ENCODE data around the gene CCDC107. TPM values are rescaled to one million over a fixed set of nuclear protein-coding genes. Genes with fewer than 3 reads are reported as not detected.
A peak's percentile ranks its signal among the peaks of the same experiment; 100 is the strongest.

The CCDC107 gene
- polyA plus RNA-seq, 1 experiment = 11.8 TPM

DNA sequence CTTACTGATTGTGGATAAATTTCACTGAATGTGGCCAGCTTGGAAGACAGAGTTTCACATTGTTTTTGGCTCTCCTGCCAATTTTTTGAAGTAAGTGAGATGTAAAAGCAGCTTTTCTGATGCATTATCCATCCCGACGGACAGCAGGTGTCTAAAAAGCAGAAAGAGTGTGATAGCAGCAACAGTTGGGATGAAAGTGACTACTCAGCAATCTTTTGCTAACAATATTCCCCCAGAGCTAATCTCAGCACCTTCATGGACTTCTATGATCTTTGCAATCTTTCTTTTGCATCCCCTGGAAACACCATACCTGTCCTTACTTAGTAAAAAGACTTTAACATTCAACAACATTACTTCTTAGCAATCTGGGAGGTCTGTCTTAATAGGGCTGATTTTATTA lies 45.2 kb upstream of the CCDC107 start:
- POLR2A ChIA-PET = no interaction called here

DNA sequence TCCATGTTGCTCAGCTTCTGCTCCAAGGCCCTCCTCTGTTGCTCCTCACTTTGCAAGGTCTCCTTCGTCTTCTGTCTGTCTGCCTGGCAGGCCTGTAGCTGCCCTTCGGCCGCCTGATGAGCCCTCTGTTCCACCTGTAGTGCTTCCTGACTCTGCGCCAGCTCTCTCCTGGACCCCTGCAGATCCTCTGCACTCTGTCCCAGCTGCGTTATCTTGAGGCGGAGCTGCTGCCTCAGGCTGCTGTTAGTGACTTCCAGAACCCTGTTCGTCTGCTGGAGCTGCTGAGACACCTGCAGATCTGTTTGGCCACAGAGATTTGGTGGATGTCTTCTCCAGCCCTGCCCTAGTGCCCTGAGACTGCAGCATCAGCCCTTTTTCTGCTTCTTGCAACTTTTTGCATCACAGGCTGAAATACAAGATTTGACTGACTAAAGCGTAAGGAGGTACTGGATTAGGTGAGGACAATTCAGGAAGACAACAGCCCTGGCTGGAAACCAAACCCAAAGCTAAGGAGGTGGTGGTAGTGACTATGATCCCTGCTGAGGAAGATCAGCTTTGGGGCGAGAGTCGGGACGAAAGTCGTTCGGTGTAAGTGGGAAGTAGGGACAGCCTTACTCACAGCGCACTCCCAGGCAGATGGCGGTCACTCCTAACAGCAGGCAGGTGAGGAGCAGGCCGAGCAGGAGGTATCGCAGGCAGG lies 42.0 kb upstream of the CCDC107 start:
- H3K27me3 ChIP-seq (ENCODE audit: control insufficient read depth, insufficient read depth, low read length) = peaks cover 45% of the 10 kb centered on the region
- POLR2A ChIA-PET = interaction anchor here (0.5 kb wide), 1 partner anchor 116 kb away, joined by 3 read pairs; the partner anchor contains the start of genes CREB3 and TLN1
- CTCF ChIA-PET = interaction anchor here (0.7 to 1.9 kb wide), 3 partner anchors 12 to 37 kb away, joined by 5 to 6 read pairs (median 6); no protein-coding TSS in a partner anchor
- no peak for TF ChIP-seq CTCF (IDR thresholded peaks at IDR 0.05; ENCODE audit: low read depth, low read length)
- no peaks in the 10 kb centered on the region; the same call in 1 of the 2 replicates for H3K9me3 ChIP-seq (ENCODE audit: control insufficient read depth, insufficient read depth, low read length)
- H3K27ac ChIP-seq (ENCODE audit: low read depth, low read length) = no peak overlapping the region
- DNase-seq (ENCODE audit: low read depth, low spot score) = no peak
- no peak overlapping the region for H3K4me3 ChIP-seq (ENCODE audit: low read depth, low read length)

More for the DNA sequence above, 45.2 kb upstream of the CCDC107 start:
- no peak for DNase-seq (ENCODE audit: low read depth, low spot score)
- no peaks in the 10 kb centered on the region; the same call in 1 of the 2 replicates for H3K9me3 ChIP-seq (ENCODE audit: control insufficient read depth, insufficient read depth, low read length)
- no peak for TF ChIP-seq CTCF (IDR thresholded peaks at IDR 0.05; ENCODE audit: low read depth, low read length)
- H3K27me3 ChIP-seq (ENCODE audit: control insufficient read depth, insufficient read depth, low read length) = peaks cover 39% of the 10 kb centered on the region
- no peak overlapping the region for H3K27ac ChIP-seq (ENCODE audit: low read depth, low read length)
- CTCF ChIA-PET = interaction anchor here (1.6 to 3.9 kb wide), 3 partner anchors 9 to 33 kb away, joined by 3 to 18 read pairs (median 15); no protein-coding TSS in a partner anchor
- H3K4me3 ChIP-seq (ENCODE audit: low read depth, low read length) = no peak overlapping the region

DNA sequence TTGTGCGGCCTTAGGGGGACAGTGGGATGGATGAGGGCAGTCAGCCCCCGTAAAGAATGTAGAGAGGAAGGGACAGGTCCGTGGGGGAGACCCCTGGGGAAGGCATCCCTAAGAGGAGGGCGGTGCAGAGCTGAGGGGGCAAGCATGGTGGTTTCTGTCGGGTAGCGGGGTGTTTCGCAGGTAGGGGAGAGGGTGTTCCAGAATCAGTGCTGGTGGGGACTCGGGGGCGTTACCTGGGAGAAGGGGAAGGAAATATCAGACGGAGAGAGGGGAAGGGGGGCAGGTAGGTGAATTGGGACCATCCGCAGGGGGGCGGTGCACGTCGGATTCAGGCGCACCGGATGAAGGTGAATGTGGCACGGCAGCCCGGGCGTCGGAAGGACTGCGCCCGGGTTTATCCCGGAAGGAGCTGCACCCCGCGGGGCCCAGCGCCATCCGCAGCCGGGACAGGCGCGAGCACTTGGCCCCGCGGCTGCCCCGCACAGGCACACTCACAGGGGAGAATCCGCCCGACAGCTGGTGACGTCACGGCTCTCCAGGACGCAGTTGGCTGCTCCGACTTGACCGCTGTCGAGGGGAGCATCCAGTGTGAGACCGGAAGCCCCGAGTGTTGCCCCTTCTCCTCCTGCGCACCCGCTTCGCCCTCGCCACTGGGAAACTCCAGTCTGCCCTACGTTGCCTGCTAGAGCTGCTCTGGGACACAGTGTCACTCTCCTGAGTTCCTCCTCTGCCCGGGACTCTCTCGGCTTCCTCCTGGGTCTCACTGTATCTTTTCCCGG lies 41.2 kb upstream of the CCDC107 start:
- Histone ChIP-seq H3K4me3 (ENCODE audit: low read depth, low read length) (peak overlapping the region; percentile 48), H3K27me3 (ENCODE audit: control insufficient read depth, insufficient read depth, low read length) (peaks cover 51% of the 10 kb centered on the region), H3K9me3 (ENCODE audit: control insufficient read depth, insufficient read depth, low read length) (no peaks in the 10 kb centered on the region; the same call in 1 of the 2 replicates), H3K27ac (ENCODE audit: low read depth, low read length) (no peak overlapping the region)
- DNase-seq (ENCODE audit: low read depth, low spot score) = no peak
- ChIA-PET CTCF (interaction anchor here (0.6 to 1.9 kb wide), 5 partner anchors 12 to 578 kb away, joined by 3 to 6 read pairs (median 4); no protein-coding TSS in a partner anchor), POLR2A (interaction anchor here (0.5 kb wide), 1 partner anchor 115 kb away, joined by 3 read pairs; the partner anchor contains the start of genes CREB3 and TLN1)
- no peak for TF ChIP-seq CTCF (IDR thresholded peaks at IDR 0.05; ENCODE audit: low read depth, low read length)

DNA sequence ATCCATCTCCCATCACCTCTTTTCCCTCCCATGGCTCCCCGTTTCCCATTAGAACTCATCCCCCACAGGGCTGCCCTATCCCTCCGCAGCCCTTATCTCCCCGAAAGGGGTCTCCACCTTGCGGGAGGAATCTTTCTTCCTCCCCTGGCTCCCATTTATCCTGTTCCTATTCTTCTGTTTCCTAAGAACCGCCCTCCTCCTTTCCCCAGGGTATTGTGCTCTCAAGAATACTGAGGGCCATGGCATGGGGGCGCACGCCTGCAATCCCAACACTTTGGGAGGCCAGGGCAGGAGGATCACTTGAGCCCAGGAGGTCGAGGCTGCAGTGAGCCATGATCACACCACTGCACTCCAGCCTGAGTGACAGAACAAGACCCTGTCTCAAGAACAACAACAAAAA lies 40.5 kb upstream of the CCDC107 start:
- CTCF ChIA-PET = interaction anchor here (0.6 to 1.2 kb wide), 3 partner anchors 13 to 579 kb away, joined by 3 to 4 read pairs (median 3); no protein-coding TSS in a partner anchor

More for the DNA sequence above, 40.5 kb upstream of the CCDC107 start:
- no peak overlapping the region for H3K27ac ChIP-seq (ENCODE audit: low read depth, low read length)
- DNase-seq (ENCODE audit: low read depth, low spot score) = no peak
- no peak for TF ChIP-seq CTCF (IDR thresholded peaks at IDR 0.05; ENCODE audit: low read depth, low read length)
- H3K4me3 ChIP-seq (ENCODE audit: low read depth, low read length) = no peak overlapping the region
- peaks cover 50% of the 10 kb centered on the region for H3K27me3 ChIP-seq (ENCODE audit: control insufficient read depth, insufficient read depth, low read length)
- H3K9me3 ChIP-seq (ENCODE audit: control insufficient read depth, insufficient read depth, low read length) = no peaks in the 10 kb centered on the region; the same call in 1 of the 2 replicates
- POLR2A ChIA-PET = no interaction called here

All from AG04450 (cell line).